Neural progenitor cell (in vitro differentiated cells): Measurements from ENCODE around the gene ZNF771. TPM values are rescaled to one million over a fixed set of nuclear protein-coding genes. Genes with fewer than 3 reads are reported as not detected.

ENCODE experiments used
- DNase-seq: peaks from one replicate; pipeline ENCODE4 v3.0.0-alpha.2; 2016; ENCODE audit warnings: low spot score
- H2AFZ ChIP-seq: fragments of 200-600 bp; sonication (generic); replicated peaks from 2 replicates; pipeline ENCODE4 v1.6.1; 2016; ENCODE audit warnings: antibody characterized with exemption
- H3F3A ChIP-seq: fragments of 200-600 bp; sonication (generic); 2 replicates; pipeline ENCODE4 v1.6.1; 2016; ENCODE audit warnings: antibody characterized with exemption, low read depth
- H3K27ac ChIP-seq: fragments of 200-600 bp; sonication (generic); 2 replicates; pipeline ENCODE4 v1.5.1; 2016; ENCODE audit warnings: mild to moderate bottlenecking
- H3K27me3 ChIP-seq: fragments of 200-600 bp; sonication (generic); 2 replicates; pipeline ENCODE4 v1.6.1; 2016; ENCODE audit warnings: mild to moderate bottlenecking, moderate library complexity
- H3K36me3 ChIP-seq: fragments of 200-600 bp; sonication (generic); 2 replicates; pipeline ENCODE4 v1.5.1; 2016
- H3K4me1 ChIP-seq: fragments of 200-600 bp; sonication (generic); 2 replicates; pipeline ENCODE4 v1.6.1; 2016; ENCODE audit warnings: mixed run types
- H3K4me2 ChIP-seq: fragments of 200-600 bp; sonication (generic); 2 replicates; pipeline ENCODE4 v1.6.1; 2016
- H3K4me3 ChIP-seq: fragments of 200-600 bp; sonication (generic); 2 replicates; pipeline ENCODE4 v1.5.1; 2016
- H3K79me2 ChIP-seq: fragments of 200-600 bp; sonication (generic); 2 replicates; pipeline ENCODE4 v1.6.1; 2016; ENCODE audit warnings: low read depth
- H3K9ac ChIP-seq: fragments of 200-600 bp; sonication (generic); 2 replicates; pipeline ENCODE4 v1.6.1; 2016
- H3K9me3 ChIP-seq: fragments of 200-600 bp; sonication (generic); 2 replicates; pipeline ENCODE4 v1.5.1; 2016; ENCODE audit warnings: low read depth
- H4K20me1 ChIP-seq: fragments of 200-600 bp; sonication (generic); 2 replicates; pipeline ENCODE4 v1.6.1; 2016; ENCODE audit warnings: low read depth
- H3K27ac Mint-ChIP-seq: 3 replicates; pipeline ENCODE4 v1.8.0; 2021; ENCODE audit warnings: mixed read lengths
- H3K27me3 Mint-ChIP-seq: 2 replicates; pipeline ENCODE4 v1.8.0; 2022; ENCODE audit warnings: low read depth, mild to moderate bottlenecking, inconsistent platforms, moderate library complexity, mixed read lengths; ENCODE audit not compliant: insufficient read depth
- H3K36me3 Mint-ChIP-seq: 3 replicates; pipeline ENCODE4 v1.8.0; 2021; ENCODE audit warnings: mixed read lengths
- H3K4me1 Mint-ChIP-seq: 3 replicates; pipeline ENCODE4 v1.8.0; 2021; ENCODE audit warnings: mixed read lengths
- H3K4me3 Mint-ChIP-seq: 3 replicates; pipeline ENCODE4 v1.8.0; 2021; ENCODE audit warnings: mild to moderate bottlenecking, moderate library complexity, mixed read lengths
- H3K9me3 Mint-ChIP-seq: 3 replicates; pipeline ENCODE4 v1.8.0; 2020; ENCODE audit warnings: mixed read lengths
- CTCF ChIP-seq: fragments of 200-600 bp; sonication (generic); IDR thresholded peaks from 2 replicates; pipeline ENCODE4 v1.5.1; 2017; ENCODE audit warnings: antibody characterized with exemption, mild to moderate bottlenecking
- EZH2 ChIP-seq: fragments of 200-600 bp; sonication (generic); IDR thresholded peaks from 2 replicates; pipeline ENCODE4 v1.6.1; 2017; ENCODE audit warnings: antibody characterized with exemption, mild to moderate bottlenecking, moderate library complexity
- EZH2phosphoT487 ChIP-seq: fragments of 200-600 bp; sonication (generic); IDR thresholded peaks from 2 replicates; pipeline ENCODE4 v1.6.1; 2017; ENCODE audit warnings: antibody characterized with exemption
- total RNA-seq: library from RNA; depleted of rRNA; stranded (reverse); fragments of >200 nt; gene quantifications from 2 replicates; pipeline ENCODE4 v1.2.3, GENCODE V29; 2015; ENCODE audit warnings: low replicate concordance

The ZNF771 gene
- total RNA-seq, 1 donor from 2014 or later = 6.0 TPM

- no peak overlapping the region for H3K27ac ChIP-seq
- Mint-ChIP-seq H3K9me3 (no peaks in the 10 kb centered on the region), H3K27ac (no peak overlapping the region), H3K27me3 (peaks cover 4% of the 10 kb centered on the region), H3K4me3 (peak overlapping the region; percentile 55), H3K36me3 (peaks cover 16% of the 10 kb centered on the region), H3K4me1 (peaks cover 5% of the 10 kb centered on the region)
- no peaks in the 10 kb centered on the region for H3K9me3 ChIP-seq
- H3K36me3 ChIP-seq = no peaks in the 10 kb centered on the region
- H3K27me3 ChIP-seq = peaks cover 3% of the 10 kb centered on the region
- peaks cover 12% of the 10 kb centered on the region for H3K4me1 ChIP-seq
- TF ChIP-seq EZH2phosphoT487 (no peak), CTCF (no peak), EZH2 (no peak)
- H3K4me2 ChIP-seq = no peak overlapping the region
- no peak for DNase-seq
- peaks cover 15% of the 10 kb centered on the region for H3F3A ChIP-seq
- no peak overlapping the region for H3K9ac ChIP-seq
- no peak overlapping the region for H3K4me3 ChIP-seq
- peaks cover 31% of the 10 kb centered on the region for H3K79me2 ChIP-seq
- H4K20me1 ChIP-seq = no peaks in the 10 kb centered on the region
- H2AFZ ChIP-seq = no peak overlapping the region
These were observed 20.6 kb downstream of the ZNF771 start for GRCh38 chr16:30428055-30428454.

GRCh38 chr16:30429418-30429677, 21.9 kb downstream of the ZNF771 start:
- Histone ChIP-seq H3K27me3 (peaks cover 7% of the 10 kb centered on the region), H3K4me3 (peak overlapping the region; percentile 62), H3K27ac (no peak overlapping the region), H3K36me3 (no peaks in the 10 kb centered on the region), H3F3A (peaks cover 15% of the 10 kb centered on the region), H3K79me2 (peaks cover 31% of the 10 kb centered on the region), H2AFZ (peak overlapping the region; percentile 58), H3K9ac (peak overlapping the region; percentile 30), H3K4me1 (peaks cover 12% of the 10 kb centered on the region), H4K20me1 (no peaks in the 10 kb centered on the region), H3K4me2 (peak overlapping the region; percentile 89), H3K9me3 (no peaks in the 10 kb centered on the region)
- Mint-ChIP-seq H3K27me3 (peaks cover 7% of the 10 kb centered on the region), H3K4me3 (no peak overlapping the region), H3K36me3 (peaks cover 13% of the 10 kb centered on the region), H3K9me3 (no peaks in the 10 kb centered on the region), H3K4me1 (peaks cover 5% of the 10 kb centered on the region), H3K27ac (no peak overlapping the region)
- DNase-seq = no peak
- TF ChIP-seq CTCF (no peak), EZH2 (no peak), EZH2phosphoT487 (no peak)

- TF ChIP-seq EZH2 (no peak), CTCF (peak; percentile 91)
- Mint-ChIP-seq H3K27ac (peak within 1 kb of the TSS; percentile 84), H3K27me3 (peaks cover 7% of the 10 kb centered on the region), H3K9me3 (no peaks in the 10 kb centered on the region), H3K4me3 (no peak within 1 kb of the TSS), H3K4me1 (peaks cover 5% of the 10 kb centered on the region), H3K36me3 (peaks cover 11% of the 10 kb centered on the region)
- Histone ChIP-seq H3K79me2 (peaks cover 31% of the 10 kb centered on the region), H4K20me1 (no peaks in the 10 kb centered on the region), H3K4me2 (peak within 1 kb of the TSS; percentile 89), H3K27ac (no peak within 1 kb of the TSS), H3K4me1 (peaks cover 12% of the 10 kb centered on the region), H3K9ac (peak within 1 kb of the TSS; percentile 30), H3K9me3 (no peaks in the 10 kb centered on the region), H3K4me3 (peak within 1 kb of the TSS; percentile 62), H3K36me3 (no peaks in the 10 kb centered on the region), H2AFZ (peak within 1 kb of the TSS; percentile 87), H3F3A (peaks cover 15% of the 10 kb centered on the region), H3K27me3 (peaks cover 7% of the 10 kb centered on the region)
- peak; percentile 99 for DNase-seq
These were observed 22.4 kb downstream of the ZNF771 start, which contains the start of gene DCTPP1 for GRCh38 chr16:30429678-30430427. Gene DCTPP1, minus strand, starts transcription at chr16:30430030. Its CDS starts 50 bp downstream, at chr16:30429980.
